ENCODE measurements around the gene ACSF3. TPM values are rescaled to one million over a fixed set of nuclear protein-coding genes. Genes with fewer than 3 reads are reported as not detected.
"Not testable (repeated sequence)": the region's sequence is repeated elsewhere in the genome, so short reads cannot be mapped to it uniquely, and the experiment has no call there.

ACSF3 gene
- total and polyA plus RNA-seq, 4 donors, result 15.3 to 27.3 (median 18.8) TPM

DNA sequence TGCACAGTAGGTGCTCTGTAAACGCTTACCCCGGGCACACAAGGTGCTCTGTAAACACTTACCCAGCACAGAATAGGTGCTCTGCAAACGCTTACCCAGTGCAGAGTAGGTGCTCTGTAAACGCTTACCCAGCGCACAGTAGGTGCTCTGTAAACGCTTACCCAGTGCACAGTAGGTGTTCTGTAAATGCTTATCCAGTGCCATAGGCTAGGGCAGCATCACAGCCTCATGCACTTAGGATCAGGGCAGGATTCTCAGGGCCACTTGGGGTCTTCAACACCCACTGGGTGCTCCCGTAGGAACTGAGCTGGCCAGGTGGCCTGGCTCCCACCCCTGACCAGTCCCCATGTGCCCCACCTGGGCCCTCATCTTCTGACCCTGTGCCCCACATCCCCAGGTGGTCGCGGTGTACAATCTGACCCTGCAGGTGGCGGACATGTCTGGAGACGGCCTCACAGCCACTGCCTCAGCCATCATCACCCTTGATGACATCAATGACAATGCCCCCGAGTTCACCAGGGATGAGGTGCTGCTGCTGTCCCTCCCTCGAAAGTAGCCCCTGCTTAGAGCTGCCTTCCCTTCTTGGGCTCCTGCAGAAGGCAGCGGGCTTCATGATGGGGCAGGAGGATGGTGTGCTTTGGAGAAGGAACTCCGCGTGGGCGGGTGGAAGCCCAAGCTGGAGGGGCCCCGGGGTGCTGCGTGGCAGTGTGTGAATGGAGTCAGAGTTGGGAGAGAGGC, 93.5 kb downstream of the ACSF3 start:
- 59% methylated on average over 19 of the region's 19 CpGs for WGBS
- TF ChIP-seq RXRA (IDR thresholded peaks at IDR 0.05) (peak in 1 of 2 donors; percentile 18), FOXA2 (IDR thresholded peaks at IDR 0.05) (no peak)
- no peak for DNase-seq (ENCODE audit: low spot score)

DNA sequence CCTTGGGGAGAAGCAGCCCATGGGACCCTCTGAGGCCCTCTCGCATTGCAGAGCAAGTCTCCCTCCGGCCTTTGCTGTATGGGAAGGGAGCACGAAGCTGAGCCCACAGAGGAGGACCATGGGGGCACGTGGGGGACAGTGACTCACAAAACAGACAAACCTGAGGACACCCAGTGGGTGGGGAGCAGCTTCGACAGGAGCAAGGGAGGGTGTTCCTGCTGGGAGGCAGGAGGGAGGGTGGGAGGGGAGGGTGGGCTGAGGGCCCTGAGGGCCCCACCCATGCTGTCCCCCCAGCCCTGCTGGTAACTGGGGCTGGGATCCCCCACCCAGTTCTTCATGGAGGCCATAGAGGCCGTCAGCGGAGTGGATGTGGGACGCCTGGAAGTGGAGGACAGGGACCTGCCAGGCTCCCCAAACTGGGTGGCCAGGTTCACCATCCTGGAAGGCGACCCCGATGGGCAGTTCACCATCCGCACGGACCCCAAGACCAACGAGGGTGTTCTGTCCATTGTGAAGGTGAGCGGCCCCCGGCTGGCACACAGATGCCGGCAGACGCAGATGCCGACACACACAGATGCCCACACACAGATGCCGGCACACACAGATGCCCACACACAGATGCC, 94.2 kb downstream of the ACSF3 start:
- Histone ChIP-seq H3K4me1 (ENCODE audit: control insufficient read depth in 4 of 4, insufficient read depth in 4 of 4, low read length in 3 of 4) (peaks cover 0 to 5% (median 4%) of the 10 kb centered on the region in 4 donors), H3K36me3 (ENCODE audit: control insufficient read depth in 4 of 4, insufficient read depth in 3 of 4, low read depth in 1 of 4, low read length in 3 of 4) (no peaks in the 10 kb centered on the region), H3K9ac (ENCODE audit: low read depth in 1 of 2, low read length in 2 of 2) (no peak overlapping the region), H3K4me3 (ENCODE audit: low read depth in 1 of 3, low read length in 3 of 3) (no peak overlapping the region), H3K9me3 (ENCODE audit: control insufficient read depth in 4 of 4, low read length in 3 of 4) (no peaks in the 10 kb centered on the region), H3K27me3 (ENCODE audit: control insufficient read depth in 4 of 4, insufficient read depth in 4 of 4, low read length in 3 of 4) (no peaks in the 10 kb centered on the region), H3K27ac (ENCODE audit: low read depth in 1 of 2, low read length in 2 of 2) (no peak overlapping the region)
- TF ChIP-seq HNF4A (conservative IDR thresholded peaks at IDR 0.05) (no peak), RXRA (IDR thresholded peaks at IDR 0.05) (no peak), YY1 (IDR thresholded peaks at IDR 0.05) (no peak), JUND (IDR thresholded peaks at IDR 0.05) (no peak), FOXA2 (IDR thresholded peaks at IDR 0.05) (no peak), HNF4G (IDR thresholded peaks at IDR 0.05) (no peak), NR2F2 (IDR thresholded peaks at IDR 0.05) (no peak)
- TF ChIP-seq, protein P1, sequence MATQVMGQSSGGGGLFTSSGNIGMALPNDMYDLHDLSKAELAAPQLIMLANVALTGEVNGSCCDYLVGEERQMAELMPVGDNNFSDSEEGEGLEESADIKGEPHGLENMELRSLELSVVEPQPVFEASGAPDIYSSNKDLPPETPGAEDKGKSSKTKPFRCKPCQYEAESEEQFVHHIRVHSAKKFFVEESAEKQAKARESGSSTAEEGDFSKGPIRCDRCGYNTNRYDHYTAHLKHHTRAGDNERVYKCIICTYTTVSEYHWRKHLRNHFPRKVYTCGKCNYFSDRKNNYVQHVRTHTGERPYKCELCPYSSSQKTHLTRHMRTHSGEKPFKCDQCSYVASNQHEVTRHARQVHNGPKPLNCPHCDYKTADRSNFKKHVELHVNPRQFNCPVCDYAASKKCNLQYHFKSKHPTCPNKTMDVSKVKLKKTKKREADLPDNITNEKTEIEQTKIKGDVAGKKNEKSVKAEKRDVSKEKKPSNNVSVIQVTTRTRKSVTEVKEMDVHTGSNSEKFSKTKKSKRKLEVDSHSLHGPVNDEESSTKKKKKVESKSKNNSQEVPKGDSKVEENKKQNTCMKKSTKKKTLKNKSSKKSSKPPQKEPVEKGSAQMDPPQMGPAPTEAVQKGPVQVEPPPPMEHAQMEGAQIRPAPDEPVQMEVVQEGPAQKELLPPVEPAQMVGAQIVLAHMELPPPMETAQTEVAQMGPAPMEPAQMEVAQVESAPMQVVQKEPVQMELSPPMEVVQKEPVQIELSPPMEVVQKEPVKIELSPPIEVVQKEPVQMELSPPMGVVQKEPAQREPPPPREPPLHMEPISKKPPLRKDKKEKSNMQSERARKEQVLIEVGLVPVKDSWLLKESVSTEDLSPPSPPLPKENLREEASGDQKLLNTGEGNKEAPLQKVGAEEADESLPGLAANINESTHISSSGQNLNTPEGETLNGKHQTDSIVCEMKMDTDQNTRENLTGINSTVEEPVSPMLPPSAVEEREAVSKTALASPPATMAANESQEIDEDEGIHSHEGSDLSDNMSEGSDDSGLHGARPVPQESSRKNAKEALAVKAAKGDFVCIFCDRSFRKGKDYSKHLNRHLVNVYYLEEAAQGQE (IDR thresholded peaks at IDR 0.05), result no peak
- TF ChIP-seq, protein P2, sequence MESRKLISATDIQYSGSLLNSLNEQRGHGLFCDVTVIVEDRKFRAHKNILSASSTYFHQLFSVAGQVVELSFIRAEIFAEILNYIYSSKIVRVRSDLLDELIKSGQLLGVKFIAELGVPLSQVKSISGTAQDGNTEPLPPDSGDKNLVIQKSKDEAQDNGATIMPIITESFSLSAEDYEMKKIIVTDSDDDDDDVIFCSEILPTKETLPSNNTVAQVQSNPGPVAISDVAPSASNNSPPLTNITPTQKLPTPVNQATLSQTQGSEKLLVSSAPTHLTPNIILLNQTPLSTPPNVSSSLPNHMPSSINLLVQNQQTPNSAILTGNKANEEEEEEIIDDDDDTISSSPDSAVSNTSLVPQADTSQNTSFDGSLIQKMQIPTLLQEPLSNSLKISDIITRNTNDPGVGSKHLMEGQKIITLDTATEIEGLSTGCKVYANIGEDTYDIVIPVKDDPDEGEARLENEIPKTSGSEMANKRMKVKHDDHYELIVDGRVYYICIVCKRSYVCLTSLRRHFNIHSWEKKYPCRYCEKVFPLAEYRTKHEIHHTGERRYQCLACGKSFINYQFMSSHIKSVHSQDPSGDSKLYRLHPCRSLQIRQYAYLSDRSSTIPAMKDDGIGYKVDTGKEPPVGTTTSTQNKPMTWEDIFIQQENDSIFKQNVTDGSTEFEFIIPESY (IDR thresholded peaks at IDR 0.05), result no peak
- WGBS, result 75% methylated on average over 19 of the region's 19 CpGs
- no peak for DNase-seq (ENCODE audit: low spot score)

More for the DNA sequence above, 93.5 kb downstream of the ACSF3 start:
- H3K4me3 ChIP-seq (ENCODE audit: low read depth in 1 of 3, low read length in 3 of 3), result no peak overlapping the region
- no peak overlapping the region for H3K27ac ChIP-seq (ENCODE audit: low read depth in 1 of 2, low read length in 2 of 2)
- no peaks in the 10 kb centered on the region for H3K36me3 ChIP-seq (ENCODE audit: control insufficient read depth in 4 of 4, insufficient read depth in 3 of 4, low read depth in 1 of 4, low read length in 3 of 4)
- no peak overlapping the region for H3K9ac ChIP-seq (ENCODE audit: low read depth in 1 of 2, low read length in 2 of 2)
- no peaks in the 10 kb centered on the region for H3K9me3 ChIP-seq (ENCODE audit: control insufficient read depth in 4 of 4, low read length in 3 of 4)
- H3K4me1 ChIP-seq (ENCODE audit: control insufficient read depth in 4 of 4, insufficient read depth in 4 of 4, low read length in 3 of 4), result peaks cover 0 to 3% (median 3%) of the 10 kb centered on the region in 4 donors
- no peaks in the 10 kb centered on the region for H3K27me3 ChIP-seq (ENCODE audit: control insufficient read depth in 4 of 4, insufficient read depth in 4 of 4, low read length in 3 of 4)

DNA sequence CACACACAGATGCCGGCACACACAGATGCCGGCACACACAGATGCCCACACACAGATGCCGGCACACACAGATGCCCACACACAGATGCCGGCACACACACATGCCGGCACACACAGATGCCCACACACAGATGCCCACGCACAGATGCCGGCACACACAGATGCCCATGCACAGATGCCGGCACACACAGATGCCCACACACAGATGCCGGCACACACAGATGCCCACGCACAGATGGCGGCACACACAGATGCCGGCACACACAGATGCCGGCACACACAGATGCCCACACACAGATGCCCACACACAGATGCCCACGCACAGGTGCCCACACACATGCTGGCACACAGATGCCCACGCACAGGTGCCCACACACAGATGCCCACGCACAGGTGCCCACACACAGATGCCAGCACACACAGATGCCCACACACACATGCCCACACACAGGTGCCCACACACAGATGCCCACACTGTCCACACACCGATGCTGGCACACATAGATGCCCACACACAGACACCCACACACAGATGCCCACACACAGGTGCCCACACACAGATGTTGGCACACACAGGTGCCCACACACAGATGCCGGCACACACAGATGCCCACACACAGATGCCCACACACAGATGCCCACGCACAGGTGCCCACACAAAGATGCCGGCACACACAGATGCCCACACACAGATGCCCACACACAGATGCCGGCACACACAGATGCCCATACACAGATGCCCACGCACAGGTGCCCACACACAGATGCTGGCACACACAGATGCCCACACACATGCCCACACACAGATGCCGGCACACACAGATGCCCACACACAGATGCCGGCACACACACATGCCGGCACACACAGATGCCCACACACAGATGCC, 95.1 kb downstream of the ACSF3 start:
- 93% methylated on average over 25 of the region's 25 CpGs for WGBS

More for the DNA sequence above, 95.1 kb downstream of the ACSF3 start:
- H3K36me3 ChIP-seq (ENCODE audit: control insufficient read depth in 4 of 4, insufficient read depth in 3 of 4, low read depth in 1 of 4, low read length in 3 of 4); H3K4me1 ChIP-seq (ENCODE audit: control insufficient read depth in 4 of 4, insufficient read depth in 4 of 4, low read length in 3 of 4); DNase-seq (ENCODE audit: low spot score); H3K9ac ChIP-seq (ENCODE audit: low read depth in 1 of 2, low read length in 2 of 2); H3K27me3 ChIP-seq (ENCODE audit: control insufficient read depth in 4 of 4, insufficient read depth in 4 of 4, low read length in 3 of 4); H3K27ac ChIP-seq (ENCODE audit: low read depth in 1 of 2, low read length in 2 of 2); H3K9me3 ChIP-seq (ENCODE audit: control insufficient read depth in 4 of 4, low read length in 3 of 4); H3K4me3 ChIP-seq (ENCODE audit: low read depth in 1 of 3, low read length in 3 of 3): not testable (repeated sequence)
